ENCODE measurements around the gene ROBO1.

DNA sequence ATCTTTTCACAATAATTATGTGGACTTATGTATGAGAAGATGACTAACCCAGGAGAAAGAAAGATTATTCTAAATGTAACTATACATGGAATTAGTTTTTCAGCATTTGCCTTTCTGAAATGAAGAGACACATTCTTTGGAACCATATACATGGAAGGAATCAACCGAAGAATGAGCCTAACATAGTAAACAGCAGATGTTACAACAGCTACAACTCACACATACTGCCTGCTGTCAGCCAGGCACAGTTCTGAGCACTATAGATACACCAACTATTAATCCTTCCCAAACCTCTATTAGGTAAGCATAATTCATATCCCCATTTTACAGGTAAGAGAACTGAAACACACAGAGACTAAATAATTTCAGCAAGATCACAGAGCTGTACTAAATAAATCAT lies 840.0 kb downstream of the ROBO1 start:
- TF ChIP-seq, protein P1, sequence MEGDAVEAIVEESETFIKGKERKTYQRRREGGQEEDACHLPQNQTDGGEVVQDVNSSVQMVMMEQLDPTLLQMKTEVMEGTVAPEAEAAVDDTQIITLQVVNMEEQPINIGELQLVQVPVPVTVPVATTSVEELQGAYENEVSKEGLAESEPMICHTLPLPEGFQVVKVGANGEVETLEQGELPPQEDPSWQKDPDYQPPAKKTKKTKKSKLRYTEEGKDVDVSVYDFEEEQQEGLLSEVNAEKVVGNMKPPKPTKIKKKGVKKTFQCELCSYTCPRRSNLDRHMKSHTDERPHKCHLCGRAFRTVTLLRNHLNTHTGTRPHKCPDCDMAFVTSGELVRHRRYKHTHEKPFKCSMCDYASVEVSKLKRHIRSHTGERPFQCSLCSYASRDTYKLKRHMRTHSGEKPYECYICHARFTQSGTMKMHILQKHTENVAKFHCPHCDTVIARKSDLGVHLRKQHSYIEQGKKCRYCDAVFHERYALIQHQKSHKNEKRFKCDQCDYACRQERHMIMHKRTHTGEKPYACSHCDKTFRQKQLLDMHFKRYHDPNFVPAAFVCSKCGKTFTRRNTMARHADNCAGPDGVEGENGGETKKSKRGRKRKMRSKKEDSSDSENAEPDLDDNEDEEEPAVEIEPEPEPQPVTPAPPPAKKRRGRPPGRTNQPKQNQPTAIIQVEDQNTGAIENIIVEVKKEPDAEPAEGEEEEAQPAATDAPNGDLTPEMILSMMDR (conservative IDR thresholded peaks at IDR 0.05; ENCODE audit: low read depth, low read length), result no peak
- TF ChIP-seq EZH2 (IDR thresholded peaks at IDR 0.05; ENCODE audit: low read length, unreplicated experiment) (no peak), EZH2phosphoT487 (IDR thresholded peaks at IDR 0.05; ENCODE audit: borderline replicate concordance, low read length) (no peak)

Measured in PC-3 (cell line).